Hepatocyte (in vitro differentiated cells): ENCODE results near the gene NCAPG. TPM values are rescaled to one million over a fixed set of nuclear protein-coding genes. Genes with fewer than 3 reads are reported as not detected.

Source experiments
- DNase-seq: peaks from one replicate; pipeline ENCODE4 v3.0.0-alpha.2; 2016; ENCODE audit warnings: low spot score
- H2AFZ ChIP-seq: fragments of 200-600 bp; sonication (generic); 2 replicates; pipeline ENCODE4 v1.6.0; 2016; ENCODE audit warnings: antibody characterized with exemption, mild to moderate bottlenecking
- H3K27ac ChIP-seq: fragments of 200-600 bp; sonication (generic); 2 replicates; pipeline ENCODE4 v1.5.1; 2016; ENCODE audit warnings: mild to moderate bottlenecking
- H3K27me3 ChIP-seq: fragments of 200-600 bp; sonication (generic); 2 replicates; pipeline ENCODE4 v1.6.1; 2016
- H3K36me3 ChIP-seq: fragments of 200-600 bp; sonication (generic); replicated peaks from 2 replicates; pipeline ENCODE4 v1.5.1; 2016; ENCODE audit warnings: low read depth; ENCODE audit not compliant: insufficient read depth
- H3K4me1 ChIP-seq: fragments of 200-600 bp; sonication (generic); 2 replicates; pipeline ENCODE4 v1.5.1; 2016; ENCODE audit warnings: mild to moderate bottlenecking, moderate library complexity; ENCODE audit not compliant: insufficient read depth
- H3K4me2 ChIP-seq: fragments of 200-600 bp; sonication (generic); 2 replicates; pipeline ENCODE4 v1.6.0; 2016
- H3K4me3 ChIP-seq: fragments of 200-600 bp; sonication (generic); 2 replicates; pipeline ENCODE4 v1.5.1; 2016; ENCODE audit warnings: mild to moderate bottlenecking
- H3K79me2 ChIP-seq: fragments of 200-600 bp; sonication (generic); 2 replicates; pipeline ENCODE4 v1.6.0; 2017; ENCODE audit warnings: mild to moderate bottlenecking
- H3K9me2 ChIP-seq: fragments of 200-600 bp; sonication (generic); replicated peaks from 2 replicates; pipeline ENCODE4 v1.6.0; 2017; ENCODE audit warnings: mild to moderate bottlenecking; ENCODE audit not compliant: insufficient read depth
- H3K9me3 ChIP-seq: fragments of 200-600 bp; sonication (generic); 2 replicates; pipeline ENCODE4 v1.5.1; 2016; ENCODE audit warnings: low read depth, mild to moderate bottlenecking
- H4K20me1 ChIP-seq: fragments of 200-600 bp; sonication (generic); 2 replicates; pipeline ENCODE4 v1.6.0; 2016; ENCODE audit warnings: mild to moderate bottlenecking; ENCODE audit not compliant: insufficient read depth, poor library complexity, severe bottlenecking
- CTCF ChIP-seq: fragments of 200-600 bp; sonication (generic); IDR thresholded peaks from 2 replicates; pipeline ENCODE4 v1.5.1; 2016; ENCODE audit warnings: antibody characterized with exemption, mild to moderate bottlenecking; ENCODE audit not compliant: poor library complexity
- EZH2 ChIP-seq: fragments of 200-600 bp; sonication (generic); IDR thresholded peaks from 2 replicates; pipeline ENCODE4 v1.6.1; 2016; ENCODE audit warnings: antibody characterized with exemption, mild to moderate bottlenecking, borderline replicate concordance
- EZH2phosphoT487 ChIP-seq: fragments of 200-600 bp; sonication (generic); IDR thresholded peaks from one replicate; pipeline ENCODE4 v1.6.1; 2018; ENCODE audit warnings: antibody characterized with exemption, mild to moderate bottlenecking, low read depth, moderate library complexity; ENCODE audit not compliant: unreplicated experiment, severe bottlenecking
- WGBS: methylation state at CpG from one replicate; pipeline ENCODE4 v1.1.6; 2016; ENCODE audit warnings: low lambda C conversion rate; ENCODE audit errors: missing lambda C conversion rate; 5-methylcytosine and 5-hydroxymethylcytosine counted together
- polyA plus RNA-seq: library from polyadenylated mRNA; unstranded; fragments of >200 nt; fragmentation: Nextera tagmentation; extraction: Ambion mirVana; gene quantifications from 2 replicates; pipeline ENCODE4 v1.2.1, GENCODE V29; 2016
- total RNA-seq: library from RNA; depleted of rRNA; stranded (reverse); fragments of >200 nt; gene quantifications from 2 replicates; pipeline ENCODE4 v1.2.3, GENCODE V29; 2014

Gene NCAPG
- total and polyA plus RNA-seq, 2 experiments from 2014 or later = 3.3 to 11.9 TPM

- no peak overlapping the region for H3K4me3 ChIP-seq
- DNase-seq = no peak
- WGBS = 94% methylated on average over 3 of the region's 3 CpGs
- H2AFZ ChIP-seq = no peak overlapping the region
- H3K36me3 ChIP-seq = no peaks in the 10 kb centered on the region
- no peaks in the 10 kb centered on the region for H3K79me2 ChIP-seq
- H3K4me2 ChIP-seq = no peak overlapping the region
- no peaks in the 10 kb centered on the region for H3K27me3 ChIP-seq
- H4K20me1 ChIP-seq = no peaks in the 10 kb centered on the region
- TF ChIP-seq EZH2 (no peak), CTCF (no peak), EZH2phosphoT487 (no peak)
- no peaks in the 10 kb centered on the region for H3K4me1 ChIP-seq
- H3K9me2 ChIP-seq = no peaks in the 10 kb centered on the region
- no peak overlapping the region for H3K27ac ChIP-seq
- no peaks in the 10 kb centered on the region for H3K9me3 ChIP-seq
These were observed 56.5 kb downstream of the NCAPG start for GRCh38 chr4:17867276-17867675.

GRCh38 chr4:17869327-17869726, 58.5 kb downstream of the NCAPG start:
- DNase-seq = no peak
- Histone ChIP-seq H3K27ac (no peak overlapping the region), H2AFZ (no peak overlapping the region), H3K4me1 (no peaks in the 10 kb centered on the region), H3K27me3 (no peaks in the 10 kb centered on the region), H3K79me2 (no peaks in the 10 kb centered on the region), H3K4me2 (no peak overlapping the region), H3K4me3 (no peak overlapping the region), H3K36me3 (no peaks in the 10 kb centered on the region), H3K9me3 (no peaks in the 10 kb centered on the region), H4K20me1 (no peaks in the 10 kb centered on the region), H3K9me2 (no peaks in the 10 kb centered on the region)
- 74% methylated on average over 2 of the region's 2 CpGs for WGBS
- TF ChIP-seq EZH2phosphoT487 = no peak
- TF ChIP-seq EZH2 = no peak
- no peak for TF ChIP-seq CTCF

GRCh38 chr4:17875402-17876070, 64.8 kb downstream of the NCAPG start:
- H3K4me3 ChIP-seq = no peak overlapping the region
- H3K27ac ChIP-seq = no peak overlapping the region
- no peaks in the 10 kb centered on the region for H3K9me2 ChIP-seq
- no peaks in the 10 kb centered on the region for H3K4me1 ChIP-seq
- WGBS = 99% methylated on average over 4 of the region's 4 CpGs
- H3K36me3 ChIP-seq = no peaks in the 10 kb centered on the region
- DNase-seq = no peak
- TF ChIP-seq EZH2 (no peak), CTCF (no peak), EZH2phosphoT487 (no peak)
- no peaks in the 10 kb centered on the region for H3K9me3 ChIP-seq
- H2AFZ ChIP-seq = no peak overlapping the region
- H3K79me2 ChIP-seq = no peaks in the 10 kb centered on the region
- no peak overlapping the region for H3K4me2 ChIP-seq
- H4K20me1 ChIP-seq = no peaks in the 10 kb centered on the region
- H3K27me3 ChIP-seq = no peaks in the 10 kb centered on the region
